Suppressor macrophage (primary cell): ENCODE results near the gene KCTD4.

ENCODE experiments used
- DNase-seq, 4 experiments: peaks; one replicate each; pipeline ENCODE4 v3.0.0-alpha.2; 2020 to 2022

The KCTD4 gene

DNA sequence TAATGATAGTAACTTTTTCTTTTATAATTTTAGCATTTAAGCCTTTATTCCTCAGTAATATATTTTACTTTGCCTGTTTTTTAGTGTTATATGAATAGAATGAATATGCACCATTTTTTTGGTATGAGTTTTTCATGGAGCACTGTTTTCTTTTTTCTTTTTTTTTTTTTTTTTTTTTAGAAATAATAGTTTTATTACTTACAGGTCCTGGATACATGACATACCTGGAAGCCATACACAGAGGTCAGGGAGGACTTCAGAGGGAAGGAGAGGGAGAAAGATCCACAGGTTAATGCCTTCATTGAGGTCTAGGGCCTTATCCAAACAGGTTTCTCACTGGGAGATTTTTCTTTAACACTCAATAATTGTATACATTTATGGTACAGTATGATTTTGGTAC lies 26.4 kb downstream of the KCTD4 start:
- DNase-seq = no peak

DNA sequence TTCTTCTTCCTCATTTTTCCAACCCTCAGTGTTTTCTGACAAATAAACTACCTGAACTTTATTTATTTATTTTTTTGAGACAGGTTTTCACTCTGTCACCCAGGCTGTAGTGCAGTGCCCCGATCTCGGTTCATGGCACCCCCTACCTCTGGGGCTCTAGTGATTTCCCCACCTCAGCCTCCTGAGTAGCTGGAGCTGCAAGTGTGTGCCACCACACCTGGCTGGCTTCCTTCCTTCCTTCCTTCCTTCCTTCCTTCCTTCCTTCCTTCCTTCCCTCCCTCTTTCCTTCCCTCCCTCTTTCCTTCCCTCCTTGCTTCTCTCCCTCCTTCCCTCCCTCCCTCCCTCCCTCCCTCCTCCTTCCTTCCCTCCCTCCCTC lies 32.3 kb downstream of the KCTD4 start:
- no peak for DNase-seq

DNA sequence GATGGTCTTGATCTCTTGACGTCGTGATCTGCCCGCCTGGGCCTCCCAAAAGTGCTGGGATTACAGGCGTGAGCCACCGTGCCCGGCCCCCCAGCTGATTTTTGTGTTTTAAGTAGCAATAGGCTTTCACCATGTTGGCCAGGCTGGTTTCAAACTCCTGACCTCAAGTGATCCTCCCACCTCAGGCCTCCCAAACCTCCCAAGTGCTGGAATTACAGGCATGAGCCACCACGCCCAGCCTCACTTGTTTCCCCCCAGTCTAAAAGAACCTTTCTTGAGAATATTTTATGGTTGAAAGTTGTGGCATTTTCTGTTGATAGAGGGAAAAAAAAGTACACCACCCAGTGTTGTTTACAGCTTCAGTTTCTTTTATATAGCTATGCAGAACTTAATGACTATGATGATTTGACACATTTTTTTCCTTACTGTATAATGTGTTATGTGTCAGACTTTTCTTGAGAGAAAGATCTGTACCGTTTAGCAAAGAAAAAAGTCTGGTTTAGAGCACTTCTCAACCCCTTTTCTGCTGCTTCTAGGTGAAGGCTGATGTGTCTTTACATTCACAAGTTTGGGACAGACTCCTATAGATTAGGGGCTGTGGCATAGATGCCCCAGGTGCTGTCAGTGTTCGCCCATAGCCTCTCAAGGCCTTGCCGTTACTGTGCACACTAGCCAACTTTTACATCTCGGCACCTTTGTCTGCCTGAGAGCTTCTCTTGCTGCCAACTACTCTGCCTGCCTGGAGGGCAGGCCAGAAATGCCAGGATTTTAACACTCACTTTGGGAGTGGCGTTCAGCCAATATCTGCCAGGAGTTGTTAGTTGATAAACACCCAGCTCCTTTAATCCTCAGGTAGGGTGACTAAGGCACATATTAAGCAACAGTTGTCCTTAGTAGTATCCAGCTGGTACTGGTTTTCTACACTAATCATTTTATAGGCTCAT lies 33.0 kb downstream of the KCTD4 start:
- DNase-seq = no peak

DNA sequence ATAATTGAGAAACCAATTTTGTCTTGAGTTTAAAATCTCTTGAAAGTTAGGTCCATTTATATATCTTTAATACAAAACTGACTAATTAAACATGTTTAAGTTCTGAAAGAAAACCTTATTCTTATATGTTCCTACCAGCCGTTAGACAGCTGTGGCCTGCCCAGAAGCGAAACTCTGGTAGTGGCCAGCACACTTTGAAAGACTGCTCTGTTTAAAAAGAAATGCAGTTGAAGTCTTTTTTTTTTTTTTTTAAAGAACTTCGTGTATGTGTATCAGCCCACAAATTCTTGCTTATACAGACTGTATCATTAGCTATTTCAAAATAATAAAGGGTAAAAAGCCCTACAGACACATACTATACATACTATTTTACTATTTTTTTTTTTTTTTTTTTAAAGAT lies 34.0 kb downstream of the KCTD4 start:
- no peak for DNase-seq

DNA sequence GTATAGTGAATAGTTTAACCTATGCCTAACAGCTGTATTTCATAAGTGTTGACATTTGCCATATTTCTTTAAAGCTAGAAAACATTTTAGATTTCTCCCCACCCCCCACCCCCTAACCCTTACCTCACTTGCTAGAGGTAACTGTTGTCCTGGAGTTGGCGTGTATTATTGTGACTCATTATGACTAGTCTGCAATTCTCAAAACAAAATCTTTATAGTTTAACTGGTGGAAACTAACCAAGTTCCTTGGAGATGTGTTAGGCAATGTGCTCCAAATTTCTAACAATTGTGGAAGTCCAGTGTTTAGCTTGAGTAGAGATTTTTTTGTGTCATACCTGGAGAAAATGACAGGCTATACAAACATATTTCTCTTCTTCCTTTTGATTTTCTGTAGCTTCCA lies 38.0 kb downstream of the KCTD4 start:
- DNase-seq = peak in 2 of 4 experiments; percentile 14 to 34

DNA sequence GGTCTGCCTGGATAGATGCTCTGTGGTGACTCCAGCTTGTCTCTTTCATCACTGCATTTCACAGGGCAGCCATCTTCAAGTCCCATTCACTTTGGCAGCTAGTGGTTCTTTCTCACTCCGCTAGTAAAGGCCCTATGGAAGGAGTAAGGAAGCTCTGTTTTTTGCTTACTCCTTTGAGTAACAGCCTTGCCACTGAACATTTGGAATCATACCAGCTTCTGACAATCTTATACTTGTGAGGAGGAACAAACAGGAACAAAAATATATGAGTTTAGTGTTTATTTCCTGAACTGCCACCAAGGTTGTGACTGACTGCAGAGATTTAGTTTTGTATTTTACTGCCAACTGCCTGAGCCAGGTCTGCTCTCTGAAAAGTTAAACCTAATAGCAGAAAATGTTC lies 38.7 kb downstream of the KCTD4 start:
- peak in 2 of 4 experiments; percentile 5 to 13 for DNase-seq

DNA sequence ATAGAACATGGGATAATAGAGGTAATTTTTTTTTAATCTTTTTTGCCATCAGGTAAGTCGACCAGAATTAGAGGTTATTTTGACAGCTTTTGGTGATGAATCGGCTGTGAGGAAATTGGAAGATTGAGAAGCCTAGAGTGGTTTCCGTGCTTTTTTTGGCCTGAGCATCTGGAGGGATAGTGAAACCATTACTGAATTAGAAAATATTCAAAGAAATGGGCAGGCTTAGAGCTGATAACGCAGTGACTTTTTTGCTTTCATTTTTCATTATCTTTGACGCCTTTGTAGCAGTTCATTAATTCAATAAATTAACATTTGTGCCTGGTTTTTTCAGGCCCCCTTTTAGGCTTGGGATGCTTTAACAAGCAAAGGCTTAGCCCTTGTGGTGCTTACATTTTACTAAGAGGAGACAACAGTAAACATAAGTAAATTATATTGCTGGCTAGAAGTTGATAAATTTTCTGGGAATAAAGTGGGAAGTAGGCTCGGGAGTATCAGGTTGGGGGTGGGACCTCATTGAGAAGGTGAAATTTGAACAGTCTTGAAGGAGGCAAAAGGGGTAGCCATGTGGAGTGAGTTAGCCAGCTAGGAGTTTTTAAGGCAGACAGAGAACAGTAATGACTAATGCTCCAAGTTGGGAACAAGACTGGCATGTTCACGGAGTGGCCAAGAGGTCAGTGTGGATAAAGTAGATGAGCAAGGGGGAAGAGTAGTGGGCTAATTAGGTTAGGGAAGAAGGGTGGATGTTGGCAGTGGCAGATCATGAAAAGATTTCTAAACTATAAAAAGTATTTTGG lies 44.1 kb downstream of the KCTD4 start:
- no peak for DNase-seq

DNA sequence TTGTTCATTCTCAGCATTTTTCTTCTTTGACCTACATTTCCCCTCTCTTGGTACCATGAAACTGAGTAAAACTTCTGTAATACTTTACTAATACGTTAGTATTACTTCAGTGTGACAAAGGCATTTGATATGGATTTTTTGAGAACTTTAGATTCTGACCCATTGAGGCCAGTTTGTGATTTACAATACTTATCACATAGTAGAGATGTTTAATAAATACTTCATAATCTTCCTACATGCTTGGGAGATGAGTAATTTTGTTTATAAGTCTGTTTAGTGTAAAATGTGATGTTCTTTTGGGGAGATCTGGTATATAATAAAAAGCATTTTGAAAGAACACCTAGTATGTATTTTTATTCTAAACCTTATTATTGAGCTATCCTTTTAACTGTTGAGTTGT lies 50.9 kb downstream of the KCTD4 start:
- no peak for DNase-seq

DNA sequence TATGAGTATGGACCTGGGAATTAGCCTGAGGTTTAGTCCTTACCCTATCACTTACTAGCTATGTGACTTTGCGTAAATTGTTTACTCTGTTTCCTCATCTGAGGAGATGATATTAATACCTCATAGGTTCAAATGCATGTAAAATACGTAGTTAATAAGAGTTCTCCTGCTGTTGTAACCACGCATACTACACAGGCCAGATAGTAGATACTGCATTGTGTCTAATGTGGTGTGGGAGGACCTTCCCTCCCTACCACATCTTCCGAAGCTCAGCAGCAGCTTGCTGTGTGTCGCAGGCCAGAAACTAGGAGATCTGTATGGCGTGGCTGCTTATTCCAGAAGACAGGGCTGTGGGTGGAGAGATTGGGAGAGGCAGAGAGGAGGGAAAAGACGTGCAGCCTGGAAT lies 57.5 kb downstream of the KCTD4 start:
- DNase-seq = no peak
